HEK293T (cell line): ENCODE results near the gene ZC3H7B.
"Not testable (repeated sequence)": the region's sequence is repeated elsewhere in the genome, so short reads cannot be mapped to it uniquely, and the experiment has no call there.

Experiments
- CTCF ChIA-PET: fragments of 350-600 bp; formaldehyde crosslinking; extraction: SDS; loops from one replicate; lab custom pipeline; 2021; ENCODE audit warnings: antibody characterized with exemption, inconsistent platforms; lab: Yijun Ruan, JAX
- POLR2A ChIA-PET: fragments of 350-600 bp; formaldehyde crosslinking; extraction: SDS; loops from one replicate; lab custom pipeline; 2020; ENCODE audit warnings: antibody characterized with exemption, inconsistent platforms; lab: Yijun Ruan, JAX
- DNase-seq: peaks from one replicate; pipeline ENCODE4 v3.0.0; 2012; ENCODE audit warnings: mixed read lengths; ENCODE audit errors: extremely low spot score
- ARNT ChIP-seq: fragments of 450-650 bp; IDR thresholded peaks from 2 replicates; pipeline ENCODE4 v1.6.1; 2017; ENCODE audit warnings: mild to moderate bottlenecking
- BHLHE40 ChIP-seq: fragments of 450-650 bp; IDR thresholded peaks from 2 replicates; pipeline ENCODE4 v1.6.1; 2016; ENCODE audit warnings: mild to moderate bottlenecking, moderate library complexity, borderline replicate concordance
- CTBP1 ChIP-seq: fragments of 450-650 bp; IDR thresholded peaks from 2 replicates; pipeline ENCODE4 v1.6.1; 2016; ENCODE audit warnings: borderline replicate concordance
- ELF4 ChIP-seq: fragments of 450-650 bp; IDR thresholded peaks from 2 replicates; pipeline ENCODE4 v1.6.1; 2017; ENCODE audit warnings: antibody characterized with exemption
- FOXA1 ChIP-seq: fragments of 450-650 bp; IDR thresholded peaks from 2 replicates; pipeline ENCODE4 v1.6.1; 2016; ENCODE audit warnings: mild to moderate bottlenecking
- FOXK2 ChIP-seq: fragments of 450-650 bp; IDR thresholded peaks from 2 replicates; pipeline ENCODE4 v1.6.1; 2016; ENCODE audit warnings: mild to moderate bottlenecking
- FOXM1 ChIP-seq: fragments of 450-650 bp; IDR thresholded peaks from 2 replicates; pipeline ENCODE4 v1.6.1; 2017; ENCODE audit warnings: mild to moderate bottlenecking, borderline replicate concordance
- HDGF ChIP-seq: fragments of 450-650 bp; IDR thresholded peaks from 2 replicates; pipeline ENCODE4 v1.6.1; 2017; ENCODE audit warnings: antibody characterized with exemption, borderline replicate concordance
- L3MBTL2 ChIP-seq: fragments of 450-650 bp; conservative IDR thresholded peaks from 2 replicates; pipeline ENCODE4 v1.6.1; 2016; ENCODE audit warnings: mild to moderate bottlenecking
- LEF1 ChIP-seq: fragments of 450-650 bp; IDR thresholded peaks from 2 replicates; pipeline ENCODE4 v1.6.1; 2017; ENCODE audit warnings: mild to moderate bottlenecking, borderline replicate concordance
- NFRKB ChIP-seq: fragments of 450-650 bp; IDR thresholded peaks from 2 replicates; pipeline ENCODE4 v1.6.1; 2016; ENCODE audit warnings: mild to moderate bottlenecking, moderate library complexity
- PKNOX1 ChIP-seq: fragments of 450-650 bp; IDR thresholded peaks from 2 replicates; pipeline ENCODE4 v1.6.1; 2016
- SP1 ChIP-seq: fragments of 450-650 bp; IDR thresholded peaks from 2 replicates; pipeline ENCODE4 v1.6.1; 2017
- SUZ12 ChIP-seq: fragments of 450-650 bp; IDR thresholded peaks from 2 replicates; pipeline ENCODE4 v1.6.1; 2016; ENCODE audit warnings: mild to moderate bottlenecking
- TARDBP ChIP-seq: fragments of 450-650 bp; IDR thresholded peaks from 2 replicates; pipeline ENCODE4 v1.6.1; 2016
- ZNF384 ChIP-seq: fragments of 450-650 bp; IDR thresholded peaks from 2 replicates; pipeline ENCODE4 v1.6.1; 2016

Gene ZC3H7B

GRCh38 chr22:41290262-41291221, 10.8 kb upstream of the ZC3H7B start:
- ChIA-PET CTCF (no interaction called here), POLR2A (interaction anchor here (1.0 kb wide), 1 partner anchor 330 kb away, joined by 3 read pairs; the partner anchor contains the start of genes DESI1 and XRCC6)
- no peak for TF ChIP-seq ZNF384
- no peak for TF ChIP-seq FOXK2
- TF ChIP-seq LEF1, result no peak
- TF ChIP-seq NFRKB, result no peak
- TF ChIP-seq L3MBTL2, result no peak
- no peak for TF ChIP-seq TARDBP
- no peak for TF ChIP-seq HDGF
- TF ChIP-seq CTBP1, result no peak
- TF ChIP-seq ARNT, result no peak
- no peak for TF ChIP-seq BHLHE40
- no peak for TF ChIP-seq SUZ12
- no peak for TF ChIP-seq ELF4
- no peak for TF ChIP-seq FOXM1
- TF ChIP-seq PKNOX1, result no peak
- no peak for DNase-seq

GRCh38 chr22:41294816-41295215, 6.5 kb upstream of the ZC3H7B start:
- POLR2A ChIA-PET, DNase-seq, CTCF ChIA-PET: not testable (repeated sequence)

GRCh38 chr22:41296826-41297667, 4.3 kb upstream of the ZC3H7B start:
- ChIA-PET POLR2A (interaction anchor here (1.1 to 1.2 kb wide), 2 partner anchors 9 to 11 kb away, joined by 4 to 8 read pairs; partner anchors contain the start of gene RANGAP1), CTCF (interaction anchor here (0.7 kb wide), 1 partner anchor 11 kb away, joined by 3 read pairs; the partner anchor contains the start of gene RANGAP1)
- TF ChIP-seq FOXA1 (no peak), BHLHE40 (no peak), ARNT (no peak), LEF1 (no peak), PKNOX1 (no peak)
- DNase-seq, result no peak

GRCh38 chr22:41300661-41301060, 664 bp upstream of the ZC3H7B start:
- TF ChIP-seq HDGF, result no peak
- no peak for TF ChIP-seq SP1
- TF ChIP-seq TARDBP, result no peak
- TF ChIP-seq ZNF384, result no peak
- no peak for TF ChIP-seq ARNT
- TF ChIP-seq PKNOX1, result no peak
- TF ChIP-seq CTBP1, result no peak
- TF ChIP-seq FOXK2, result no peak
- DNase-seq, result no peak
- ChIA-PET CTCF (no interaction called here), POLR2A (interaction anchor here (0.7 to 2.5 kb wide), 6 partner anchors 8 to 380 kb away, joined by 3 to 19 read pairs (median 6); partner anchors contain the start of genes ACO2, PHF5A, RANGAP1 and TEF)

GRCh38 chr22:41302021-41302767, 869 bp downstream of the ZC3H7B start:
- no peak for TF ChIP-seq L3MBTL2
- no peak for TF ChIP-seq NFRKB
- TF ChIP-seq SP1, result no peak
- no peak for TF ChIP-seq FOXA1
- no peak for TF ChIP-seq LEF1
- TF ChIP-seq TARDBP, result no peak
- no peak for TF ChIP-seq PKNOX1
- no peak for TF ChIP-seq SUZ12
- TF ChIP-seq ARNT, result no peak
- no peak for TF ChIP-seq ZNF384
- no peak for TF ChIP-seq FOXM1
- ChIA-PET POLR2A (interaction anchor here (1.8 to 2.5 kb wide), 4 partner anchors 14 to 79 kb away, joined by 8 to 19 read pairs (median 10); partner anchors contain the start of genes RANGAP1 and TEF), CTCF (no interaction called here)
- DNase-seq, result peak; percentile 22
